Duodenal mucosa (tissue), 2 donors: ENCODE results near the gene CPA5.

Experiments used
- H3K27ac ChIP-seq: one replicate; pipeline ENCODE4 v1.7.0; 2013; ENCODE audit warnings: low read depth, low read length
- H3K27me3 ChIP-seq, 2 donors: one replicate each; pipeline ENCODE4 v1.7.0; 2013; ENCODE audit warnings: low read length in 2 of 2, control low read depth in 1 of 2; ENCODE audit not compliant: insufficient read depth in 2 of 2, control insufficient read depth in 1 of 2
- H3K36me3 ChIP-seq, 2 donors: one replicate each; pipeline ENCODE4 v1.7.0; 2013; ENCODE audit warnings: low read length in 2 of 2, control low read depth in 1 of 2; ENCODE audit not compliant: insufficient read depth in 2 of 2, control insufficient read depth in 1 of 2
- H3K4me1 ChIP-seq, 2 donors: one replicate each; pipeline ENCODE4 v1.7.0; 2013; ENCODE audit warnings: low read length in 2 of 2, control low read depth in 1 of 2; ENCODE audit not compliant: insufficient read depth in 2 of 2, control insufficient read depth in 1 of 2
- H3K4me3 ChIP-seq, 2 donors: one replicate each; pipeline ENCODE4 v1.7.0; 2013; ENCODE audit warnings: low read length in 2 of 2, low read depth in 1 of 2
- H3K9ac ChIP-seq, 2 donors: one replicate each; pipeline ENCODE4 v1.7.0; 2013; ENCODE audit warnings: low read length in 2 of 2, low read depth in 1 of 2
- H3K9me3 ChIP-seq, 2 donors: one replicate each; pipeline ENCODE4 v1.7.0; 2013; ENCODE audit warnings: low read length in 2 of 2, control low read depth in 1 of 2; ENCODE audit not compliant: control insufficient read depth in 1 of 2

The CPA5 gene

DNA sequence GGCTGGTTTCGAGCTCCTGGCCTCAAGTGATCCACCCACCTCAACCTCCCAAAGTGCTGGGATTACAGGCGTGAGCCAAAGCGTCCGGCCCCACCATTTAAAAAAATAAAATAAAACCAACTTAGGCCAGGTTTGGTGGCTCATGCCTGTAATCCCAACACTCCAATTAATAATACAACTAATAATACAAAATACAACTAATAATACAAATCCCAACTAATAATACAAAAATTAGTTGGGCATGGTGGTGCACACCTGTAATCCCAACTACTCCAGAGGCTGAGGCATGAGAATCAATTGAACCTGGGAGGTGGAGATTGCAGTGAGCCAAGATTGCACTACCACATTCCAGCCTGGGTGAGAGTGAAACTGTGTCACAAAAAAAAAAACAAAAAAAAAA lies 68.6 kb downstream of the CPA5 start:
- Histone ChIP-seq H3K27ac (no peak overlapping the region), H3K4me3 (no peak overlapping the region), H3K9ac (no peak overlapping the region), H3K36me3 (no peaks in the 10 kb centered on the region), H3K27me3 (no peaks in the 10 kb centered on the region), H3K9me3 (no peaks in the 10 kb centered on the region), H3K4me1 (no peaks in the 10 kb centered on the region)

DNA sequence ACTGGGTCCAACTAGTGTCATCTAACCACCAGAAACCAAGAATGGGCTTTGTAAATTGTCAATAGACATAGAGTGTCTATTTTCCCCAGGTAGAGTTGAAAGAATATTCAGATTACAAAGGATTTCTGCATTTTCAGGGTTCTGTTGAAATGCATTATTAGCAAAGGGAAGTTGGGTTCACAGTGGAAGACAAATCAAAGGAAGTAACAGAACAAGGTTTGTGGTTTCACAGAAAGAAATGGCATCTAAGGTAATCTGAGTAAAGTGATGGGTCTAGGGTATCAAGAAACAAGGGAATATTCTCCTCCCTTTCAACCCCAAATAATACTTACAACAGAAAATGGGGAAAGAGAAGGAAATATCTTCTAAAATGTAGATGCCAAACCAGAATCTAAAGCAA lies 70.4 kb downstream of the CPA5 start:
- Histone ChIP-seq H3K9me3 (no peaks in the 10 kb centered on the region), H3K27ac (no peak overlapping the region), H3K9ac (no peak overlapping the region), H3K4me3 (no peak overlapping the region), H3K27me3 (no peaks in the 10 kb centered on the region), H3K4me1 (no peaks in the 10 kb centered on the region), H3K36me3 (no peaks in the 10 kb centered on the region)

DNA sequence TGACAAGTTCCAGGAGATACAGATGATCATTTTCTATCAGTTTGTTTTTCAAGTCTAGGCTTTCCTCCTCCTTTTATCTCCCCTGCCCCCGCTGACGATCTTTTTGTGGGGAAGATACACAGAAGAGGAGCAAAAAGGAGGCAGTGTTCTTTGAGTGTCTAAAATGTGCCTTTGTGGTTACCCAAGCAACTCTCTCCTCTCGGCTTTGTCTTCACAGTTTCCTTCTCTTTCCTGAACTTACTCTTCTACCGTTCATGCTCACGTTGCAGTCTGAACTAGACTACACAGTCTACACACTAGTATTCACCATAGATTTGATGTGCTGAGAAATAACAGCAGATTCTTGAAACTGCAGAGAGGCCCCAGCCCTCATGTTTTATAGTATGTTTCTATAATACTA lies 72.6 kb downstream of the CPA5 start:
- H3K4me1 ChIP-seq: no peaks in the 10 kb centered on the region
- no peak overlapping the region for H3K27ac ChIP-seq
- H3K4me3 ChIP-seq: no peak overlapping the region
- H3K9me3 ChIP-seq: no peaks in the 10 kb centered on the region
- H3K36me3 ChIP-seq: no peaks in the 10 kb centered on the region
- no peaks in the 10 kb centered on the region for H3K27me3 ChIP-seq
- H3K9ac ChIP-seq: no peak overlapping the region

DNA sequence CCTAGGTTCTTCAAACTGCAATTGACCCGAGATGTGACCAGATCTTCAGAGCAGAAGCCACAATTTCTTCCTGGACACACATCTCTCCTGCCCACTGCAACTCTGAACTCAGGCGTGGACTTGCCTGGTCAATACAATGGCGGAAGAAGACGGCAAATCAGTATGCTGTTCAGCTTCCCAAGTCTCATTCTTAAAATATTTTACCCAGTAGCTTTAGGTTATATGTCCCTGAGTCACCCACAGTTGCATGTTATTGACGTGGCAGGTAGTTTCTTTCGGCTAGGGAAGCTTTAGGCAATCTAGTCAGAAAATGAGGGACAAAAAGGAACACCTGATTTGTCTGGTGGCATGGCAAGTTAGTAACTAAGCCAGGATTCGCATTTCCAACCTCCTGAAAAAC lies 73.7 kb downstream of the CPA5 start:
- Histone ChIP-seq H3K27ac (no peak overlapping the region), H3K36me3 (no peaks in the 10 kb centered on the region), H3K9me3 (no peaks in the 10 kb centered on the region), H3K27me3 (no peaks in the 10 kb centered on the region), H3K4me3 (no peak overlapping the region), H3K4me1 (no peaks in the 10 kb centered on the region), H3K9ac (no peak overlapping the region)
